NCI-H2196 treated with DMSO at 0.1 percent for 48 hours (cell line): ENCODE results near the gene TUBB4B.

Experiments
- DNase-seq: peaks from one replicate; lab custom pipeline; 2025; ENCODE audit not compliant: unreplicated experiment; lab: John Stamatoyannopoulos, UW

Gene TUBB4B

GRCh38 chr9:137270929-137271695 lies 30.0 kb downstream of the TUBB4B start:
- no peak for DNase-seq

- DNase-seq = no peak
Measured at GRCh38 chr9:137271696-137272076, 30.6 kb downstream of the TUBB4B start.

- no peak for DNase-seq
Measured at GRCh38 chr9:137272241-137273094, 31.4 kb downstream of the TUBB4B start.

GRCh38 chr9:137273095-137273490 lies 32.0 kb downstream of the TUBB4B start:
- no peak for DNase-seq

- no peak for DNase-seq
Measured at GRCh38 chr9:137273611-137274320, 32.7 kb downstream of the TUBB4B start.

DNA sequence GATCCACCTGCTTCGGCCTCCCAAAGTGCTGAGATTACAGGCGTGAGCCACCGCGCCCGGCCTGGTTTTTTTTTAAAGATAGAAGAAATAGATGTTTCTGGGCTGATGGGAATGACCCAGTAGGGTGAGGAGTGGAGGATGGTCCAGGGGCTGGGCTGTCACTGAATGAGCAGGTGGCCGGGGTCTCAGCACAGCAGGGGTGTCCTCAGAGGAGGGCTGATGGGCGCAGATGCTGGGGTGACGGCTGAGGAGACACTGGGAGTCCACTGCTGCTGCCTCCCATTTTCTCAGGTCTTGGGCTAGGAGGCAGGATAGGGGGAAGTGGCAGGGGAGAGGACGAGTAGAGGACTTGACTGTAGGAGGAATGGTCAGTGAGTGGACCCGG lies 34.1 kb downstream of the TUBB4B start:
- DNase-seq = no peak

GRCh38 chr9:137275588-137276472 lies 34.7 kb downstream of the TUBB4B start:
- DNase-seq = no peak

GRCh38 chr9:137276473-137277328 lies 35.6 kb downstream of the TUBB4B start:
- DNase-seq = no peak

DNA sequence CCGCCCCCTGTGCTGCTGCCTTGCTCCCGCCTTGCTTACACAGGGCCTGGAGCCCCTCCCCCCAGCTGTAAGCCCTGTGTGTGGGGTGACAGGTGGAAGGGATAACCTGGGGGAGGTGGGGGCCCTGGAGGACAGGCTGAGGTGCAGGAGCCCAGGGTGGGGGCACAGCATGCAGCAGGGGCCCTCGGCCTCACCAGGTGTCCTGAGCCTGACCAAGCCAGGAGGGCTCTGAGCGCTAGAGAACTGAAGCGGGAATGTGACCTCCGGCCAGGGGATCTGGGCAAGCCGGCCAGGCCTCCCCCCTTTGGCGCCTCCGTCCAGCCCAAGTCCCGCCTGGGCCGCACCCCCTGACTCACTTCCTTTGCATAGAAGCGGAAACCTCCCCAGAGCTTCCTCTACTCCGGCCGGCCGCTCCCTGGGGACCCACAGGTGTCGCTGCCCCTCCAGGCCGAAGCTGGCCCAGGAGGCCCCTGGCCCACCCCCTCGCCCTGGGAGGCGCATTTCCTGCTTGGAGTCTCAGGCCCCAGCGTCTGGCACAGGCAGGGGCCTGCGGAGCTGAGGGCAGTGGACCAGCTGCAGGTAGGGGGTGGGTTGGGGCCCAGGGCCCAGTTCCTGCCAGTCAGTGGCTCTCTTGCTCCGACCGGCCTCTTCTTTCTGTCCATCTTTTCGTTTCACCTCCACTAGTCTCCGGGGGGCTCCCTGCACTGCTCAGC lies 36.4 kb downstream of the TUBB4B start, which contains the start of gene TOR4A:
TOR4A (plus strand) TSS at position 398 of the 713 bp plus-strand sequence. CDS start 964 bp downstream, outside the sequence.
- no peak for DNase-seq

GRCh38 chr9:137278061-137278701 lies 37.1 kb downstream of the TUBB4B start:
- DNase-seq = no peak

- DNase-seq = no peak
Measured at GRCh38 chr9:137278721-137279711, 37.9 kb downstream of the TUBB4B start.

DNA sequence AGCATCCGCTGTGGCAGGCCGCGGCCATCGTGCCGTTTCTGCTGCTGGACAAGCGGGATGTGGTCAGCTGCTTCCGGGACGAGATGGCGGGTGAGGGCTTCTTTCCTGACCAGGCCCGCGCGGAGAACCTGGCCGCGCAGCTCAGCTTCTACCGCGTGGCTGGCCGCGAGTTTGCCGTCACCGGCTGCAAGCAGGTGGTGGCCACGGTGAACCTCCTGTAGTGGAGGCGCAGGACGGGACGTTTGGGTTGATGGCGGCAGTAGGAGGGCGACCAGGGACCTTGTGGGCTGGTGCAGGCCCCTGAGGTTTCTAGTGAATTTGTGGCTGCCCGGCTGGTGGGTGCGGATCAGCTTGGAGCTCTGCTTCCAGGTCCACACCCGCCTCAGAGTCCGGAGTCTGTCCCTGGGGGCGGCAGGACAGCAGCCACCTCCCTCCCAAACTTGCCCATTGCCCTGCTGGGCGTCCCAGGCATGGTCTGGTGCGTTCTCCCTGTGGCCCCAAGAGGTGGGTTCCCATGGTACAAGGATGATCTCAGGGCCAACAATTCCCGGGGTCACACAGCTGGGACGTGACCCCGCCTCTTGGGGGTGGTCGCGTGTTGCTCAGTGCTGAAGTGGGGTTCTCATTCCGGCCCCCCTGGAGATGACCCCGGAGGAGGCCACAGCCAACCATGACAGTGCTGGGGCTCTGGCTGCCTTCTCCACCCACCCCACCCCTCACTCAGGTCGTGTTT lies 38.8 kb downstream of the TUBB4B start:
- DNase-seq = no peak

- DNase-seq = no peak
Measured at GRCh38 chr9:137280474-137281344, 39.6 kb downstream of the TUBB4B start.

DNA sequence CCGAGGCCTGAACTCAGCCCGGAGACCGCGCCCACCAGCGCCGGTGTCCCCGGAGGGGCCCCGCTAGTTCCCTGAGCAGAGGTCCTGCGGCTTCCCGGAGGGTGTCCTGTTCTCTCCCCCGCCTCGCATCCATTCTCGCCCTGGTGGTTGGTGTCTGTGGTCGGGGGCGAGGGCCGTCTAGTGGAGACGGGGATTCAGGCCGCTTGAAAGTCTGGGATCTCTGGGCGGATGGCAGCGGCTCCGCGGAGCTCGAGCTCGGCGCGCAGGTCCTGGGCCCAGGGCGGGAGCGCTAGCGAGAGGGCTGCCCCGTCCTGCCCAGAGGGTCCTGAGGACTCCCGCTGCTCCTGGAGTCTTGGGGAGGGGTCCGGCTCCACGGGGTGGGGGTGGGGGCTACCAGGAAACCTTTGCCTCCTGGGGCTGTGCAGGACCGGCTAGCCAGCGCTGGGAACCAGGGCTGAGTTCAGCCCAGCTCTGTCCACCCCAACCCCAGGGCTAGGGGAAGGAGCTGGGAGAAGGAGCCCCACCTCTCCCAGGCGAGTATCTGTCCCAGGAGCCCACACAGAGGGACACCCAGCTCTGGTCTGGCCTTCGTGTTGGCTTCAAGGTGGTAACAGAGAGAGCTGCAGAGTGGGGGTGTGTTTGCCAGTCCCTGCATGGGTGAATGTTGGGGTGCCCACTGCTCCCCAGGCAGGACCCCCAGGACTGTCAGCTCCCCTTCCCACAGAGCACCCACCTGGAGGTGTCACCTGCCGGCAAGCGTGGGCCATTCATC lies 40.4 kb downstream of the TUBB4B start:
- no peak for DNase-seq

DNA sequence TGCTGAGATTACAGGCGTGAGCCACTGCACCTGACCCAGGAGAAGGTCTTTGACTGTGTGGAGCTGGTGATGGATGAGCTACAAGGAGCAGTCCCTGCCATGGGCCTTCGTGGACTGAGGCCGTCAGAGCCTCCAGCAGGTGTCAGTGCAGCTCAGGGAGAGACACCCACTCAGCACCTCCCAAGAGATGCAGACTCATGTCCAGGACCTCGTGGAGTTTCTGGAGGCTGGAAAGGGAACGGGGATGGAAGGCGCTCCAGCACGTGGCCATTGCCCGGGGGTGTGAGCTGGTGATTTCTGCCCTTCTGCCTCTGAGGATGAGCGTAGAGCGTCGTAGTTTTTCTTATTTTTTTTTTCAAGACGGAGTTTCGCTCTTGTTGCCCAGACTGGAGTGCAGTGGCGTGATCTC lies 45.9 kb downstream of the TUBB4B start:
- DNase-seq = peak; percentile 44
